Measurements from ENCODE around the gene FBXO31. TPM values are rescaled to one million over a fixed set of nuclear protein-coding genes. Genes with fewer than 3 reads are reported as not detected.

FBXO31 gene
- total and polyA plus RNA-seq, 2 of the 13 experiments (the other 11 are each of a cell fraction or from before 2014, with no cell fraction given), result 92.4 to 101 TPM

GRCh38 chr16:87384162-87384874, 742 bp upstream of the FBXO31 start (continued):
- TF ChIP-seq ZNF609 (CRISPR knock-in tag; IDR thresholded peaks at IDR 0.05; ENCODE audit: borderline replicate concordance), result peak; percentile 19; the same call in 1 of the 2 replicates
- TF ChIP-seq FOSL2 (CRISPR knock-in tag; IDR thresholded peaks at IDR 0.05), result no peak; the same call in 1 of the 2 replicates
- no peak for TF ChIP-seq ZNF451 (CRISPR knock-in tag; IDR thresholded peaks at IDR 0.05)
- peak; percentile 84 for TF ChIP-seq ZBTB7B (CRISPR knock-in tag; IDR thresholded peaks at IDR 0.05)
- TF ChIP-seq TEAD3 (CRISPR knock-in tag; optimal IDR thresholded peaks at IDR 0.05; ENCODE audit: borderline replicate concordance), result no peak
- TF ChIP-seq SNAPC4 (CRISPR knock-in tag; IDR thresholded peaks at IDR 0.05), result 0 out of 2 replicates have a peak, but pooled peaks have one; percentile 14
- no peak for TF ChIP-seq ZNF75D (CRISPR knock-in tag; IDR thresholded peaks at IDR 0.05; ENCODE audit: borderline replicate concordance)
- no peak for TF ChIP-seq ZNF12 (CRISPR knock-in tag; IDR thresholded peaks at IDR 0.05)
- peak; percentile 18; the same call in 1 of the 2 replicates for TF ChIP-seq GLI4 (CRISPR knock-in tag; IDR thresholded peaks at IDR 0.05; ENCODE audit: borderline replicate concordance)
- TF ChIP-seq ZNF773 (CRISPR knock-in tag; IDR thresholded peaks at IDR 0.05; ENCODE audit: borderline replicate concordance), result no peak
- no peak for TF ChIP-seq NFE2 (CRISPR knock-in tag; IDR thresholded peaks at IDR 0.05)
- no peak for TF ChIP-seq TEAD2 (CRISPR knock-in tag; IDR thresholded peaks at IDR 0.05)
- TF ChIP-seq CBFB (CRISPR knock-in tag; IDR thresholded peaks at IDR 0.05), result peak; percentile 62
- no peak for TF ChIP-seq STAG1 (CRISPR knock-in tag; IDR thresholded peaks at IDR 0.05)
- 0 out of 2 replicates have a peak, but pooled peaks have one; percentile 12 for TF ChIP-seq SNAPC2 (CRISPR knock-in tag; IDR thresholded peaks at IDR 0.05)
- TF ChIP-seq ZNF703 (CRISPR knock-in tag; IDR thresholded peaks at IDR 0.05; ENCODE audit: borderline replicate concordance), result peak; percentile 90; the same call in 1 of the 2 replicates
- no peak for TF ChIP-seq SOX13 (IDR thresholded peaks at IDR 0.05)
- TF ChIP-seq SOX13 (CRISPR knock-in tag; conservative IDR thresholded peaks at IDR 0.05 in 1 of 2, IDR thresholded peaks at IDR 0.05 in 1 of 2), result 0 out of 4 replicates have a peak, but pooled peaks of 1 of the 2 experiments have one; percentile 95
- TF ChIP-seq ZNF615 (CRISPR knock-in tag; IDR thresholded peaks at IDR 0.05; ENCODE audit: borderline replicate concordance), result no peak
- TF ChIP-seq, protein P1, sequence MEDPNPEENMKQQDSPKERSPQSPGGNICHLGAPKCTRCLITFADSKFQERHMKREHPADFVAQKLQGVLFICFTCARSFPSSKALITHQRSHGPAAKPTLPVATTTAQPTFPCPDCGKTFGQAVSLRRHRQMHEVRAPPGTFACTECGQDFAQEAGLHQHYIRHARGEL (CRISPR knock-in tag; IDR thresholded peaks at IDR 0.05), result no peak
- TF ChIP-seq SMARCC2 (IDR thresholded peaks at IDR 0.05), result no peak

Measured in HepG2 (cell line).